Stimulated activated CD8-positive, alpha-beta memory T cell treated with anti-CD3 and anti-CD28 coated beads, Interleukin-7, amount 100 ng/mL, for 48 hours (primary cell): ENCODE measurements around the gene IRX1.

ENCODE experiments used
- DNase-seq, 2 donors: peaks; one replicate each; pipeline ENCODE4 v3.0.0-alpha.2; 2020; ENCODE audit warnings: low read depth in 1 of 2; ENCODE audit errors: extremely low read depth in 1 of 2

IRX1 gene

GRCh38 chr5:3642231-3642630 lies 46.6 kb downstream of the IRX1 start:
- no peak for DNase-seq

GRCh38 chr5:3650320-3650719 lies 54.7 kb downstream of the IRX1 start:
- no peak for DNase-seq

DNA sequence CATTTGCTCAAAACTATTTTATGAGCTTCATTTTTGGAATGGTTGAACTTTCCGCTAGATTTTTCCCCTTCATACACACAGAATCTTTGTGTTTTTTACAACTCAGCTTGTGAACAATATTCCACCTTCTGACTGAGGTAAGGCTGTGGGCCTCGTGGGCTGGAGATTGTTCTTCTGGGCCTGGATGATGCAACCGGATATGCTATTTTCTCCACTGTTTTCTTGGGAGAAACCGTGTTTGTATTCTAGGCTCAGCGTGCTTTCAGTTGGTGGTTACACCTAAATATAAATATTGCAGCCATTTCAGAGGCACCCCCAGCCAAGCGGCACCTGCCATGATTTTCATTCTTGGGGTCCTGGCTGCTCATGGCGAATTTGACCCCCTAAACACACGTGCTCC lies 55.2 kb downstream of the IRX1 start:
- no peak for DNase-seq
